ENCODE results near the gene SMG1. TPM values are rescaled to one million over a fixed set of nuclear protein-coding genes. Genes with fewer than 3 reads are reported as not detected.

The SMG1 gene
- total and polyA plus RNA-seq, 4 donors: 11.3 to 139 (median 43.0) TPM

GRCh38 chr16:18853694-18854093 is 72.5 kb downstream of the SMG1 start:
- Histone ChIP-seq H3K27ac (ENCODE audit: low read depth in 1 of 2, low read length in 1 of 2) (no peak overlapping the region), H3K9me3 (ENCODE audit: control insufficient read depth in 4 of 4, insufficient read depth in 3 of 4, low read length in 3 of 4) (no peaks in the 10 kb centered on the region), H3K4me1 (ENCODE audit: control insufficient read depth in 5 of 5, insufficient read depth in 5 of 5, low read length in 5 of 5) (no peaks in the 10 kb centered on the region), H3K27me3 (ENCODE audit: control insufficient read depth in 3 of 3, insufficient read depth in 3 of 3, low read length in 2 of 3) (no peaks in the 10 kb centered on the region), H3K9ac (ENCODE audit: insufficient read depth in 1 of 2, low read length in 2 of 2) (no peak overlapping the region), H3K36me3 (ENCODE audit: control insufficient read depth in 4 of 4, insufficient read depth in 4 of 4, low read length in 4 of 4) (peaks cover 23 to 44% (median 31%) of the 10 kb centered on the region in 4 donors), H3K4me3 (no peak overlapping the region)
- DNase-seq (no peak), ATAC-seq (ENCODE audit: insufficient read depth, low FRiP score) (no peak)
- no peak for TF ChIP-seq CTCF (IDR thresholded peaks at IDR 0.05; ENCODE audit: control extremely low read depth, extremely low read depth)

GRCh38 chr16:18852647-18853046 is 73.6 kb downstream of the SMG1 start:
- TF ChIP-seq CTCF (IDR thresholded peaks at IDR 0.05; ENCODE audit: control extremely low read depth, extremely low read depth): no peak
- ATAC-seq (ENCODE audit: insufficient read depth, low FRiP score) (no peak), DNase-seq (no peak)
- no peaks in the 10 kb centered on the region for H3K27me3 ChIP-seq (ENCODE audit: control insufficient read depth in 3 of 3, insufficient read depth in 3 of 3, low read length in 2 of 3)
- 86 to 93% methylated on average over 1 of the region's 1 CpG for WGBS, 2 donors
- no peak overlapping the region for H3K9ac ChIP-seq (ENCODE audit: insufficient read depth in 1 of 2, low read length in 2 of 2)
- H3K9me3 ChIP-seq (ENCODE audit: control insufficient read depth in 4 of 4, insufficient read depth in 3 of 4, low read length in 3 of 4): no peaks in the 10 kb centered on the region
- peaks cover 31 to 51% (median 38%) of the 10 kb centered on the region in 4 donors for H3K36me3 ChIP-seq (ENCODE audit: control insufficient read depth in 4 of 4, insufficient read depth in 4 of 4, low read length in 4 of 4)
- no peak overlapping the region for H3K27ac ChIP-seq (ENCODE audit: low read depth in 1 of 2, low read length in 1 of 2)
- no peak overlapping the region for H3K4me3 ChIP-seq
- H3K4me1 ChIP-seq (ENCODE audit: control insufficient read depth in 5 of 5, insufficient read depth in 5 of 5, low read length in 5 of 5): no peaks in the 10 kb centered on the region

- no peak for TF ChIP-seq CTCF (IDR thresholded peaks at IDR 0.05; ENCODE audit: control extremely low read depth, extremely low read depth)
- no peaks in the 10 kb centered on the region for H3K4me1 ChIP-seq (ENCODE audit: control insufficient read depth in 5 of 5, insufficient read depth in 5 of 5, low read length in 5 of 5)
- no peaks in the 10 kb centered on the region for H3K9me3 ChIP-seq (ENCODE audit: control insufficient read depth in 4 of 4, insufficient read depth in 3 of 4, low read length in 3 of 4)
- no peaks in the 10 kb centered on the region for H3K27me3 ChIP-seq (ENCODE audit: control insufficient read depth in 3 of 3, insufficient read depth in 3 of 3, low read length in 2 of 3)
- H3K27ac ChIP-seq (ENCODE audit: low read depth in 1 of 2, low read length in 1 of 2): no peak overlapping the region
- H3K36me3 ChIP-seq (ENCODE audit: control insufficient read depth in 4 of 4, insufficient read depth in 4 of 4, low read length in 4 of 4): peaks cover 39 to 68% (median 47%) of the 10 kb centered on the region in 4 donors
- no peak overlapping the region for H3K9ac ChIP-seq (ENCODE audit: insufficient read depth in 1 of 2, low read length in 2 of 2)
- H3K4me3 ChIP-seq: no peak overlapping the region
- ATAC-seq (ENCODE audit: insufficient read depth, low FRiP score) (no peak), DNase-seq (no peak)
- 89 to 93% methylated on average over 1 of the region's 1 CpG for WGBS, 2 donors
Observed at GRCh38 chr16:18846416-18846815, 79.8 kb downstream of the SMG1 start.

- Histone ChIP-seq H3K4me3 (no peak overlapping the region), H3K9ac (ENCODE audit: insufficient read depth in 1 of 2, low read length in 2 of 2) (no peak overlapping the region), H3K36me3 (ENCODE audit: control insufficient read depth in 4 of 4, insufficient read depth in 4 of 4, low read length in 4 of 4) (peaks cover 33 to 62% (median 43%) of the 10 kb centered on the region in 4 donors), H3K27me3 (ENCODE audit: control insufficient read depth in 3 of 3, insufficient read depth in 3 of 3, low read length in 2 of 3) (no peaks in the 10 kb centered on the region), H3K27ac (ENCODE audit: low read depth in 1 of 2, low read length in 1 of 2) (no peak overlapping the region), H3K9me3 (ENCODE audit: control insufficient read depth in 4 of 4, insufficient read depth in 3 of 4, low read length in 3 of 4) (no peaks in the 10 kb centered on the region), H3K4me1 (ENCODE audit: control insufficient read depth in 5 of 5, insufficient read depth in 5 of 5, low read length in 5 of 5) (no peaks in the 10 kb centered on the region)
- no peak for ATAC-seq (ENCODE audit: insufficient read depth, low FRiP score)
- TF ChIP-seq CTCF (IDR thresholded peaks at IDR 0.05; ENCODE audit: control extremely low read depth, extremely low read depth): no peak
- DNase-seq: no peak
- whole genome bisulfite sequencing, 2 donors: 96 to 99% methylated on average over 6 of the region's 6 CpGs
Observed at GRCh38 chr16:18842565-18842964, 83.6 kb downstream of the SMG1 start.
